ENCODE results near the gene SLC13A5. TPM values are rescaled to one million over a fixed set of nuclear protein-coding genes. Genes with fewer than 3 reads are reported as not detected.
A peak's percentile ranks its signal among the peaks of the same experiment; 100 is the strongest.

Gene SLC13A5
- total RNA-seq, 1 donor from 2014 or later = 1.1 TPM

- Mint-ChIP-seq H3K4me1 (ENCODE audit: low read depth) (no peaks in the 10 kb centered on the region), H3K36me3 (ENCODE audit: low read depth) (no peaks in the 10 kb centered on the region), H3K27ac (ENCODE audit: unreplicated experiment) (no peak overlapping the region), H3K27me3 (ENCODE audit: low read depth) (peaks cover 44% of the 10 kb centered on the region), H3K9me3 (ENCODE audit: low read depth) (no peaks in the 10 kb centered on the region), H3K4me3 (ENCODE audit: unreplicated experiment) (no peak overlapping the region)
- no peak for DNase-seq (ENCODE audit: low spot score)
- TF ChIP-seq, protein P1, sequence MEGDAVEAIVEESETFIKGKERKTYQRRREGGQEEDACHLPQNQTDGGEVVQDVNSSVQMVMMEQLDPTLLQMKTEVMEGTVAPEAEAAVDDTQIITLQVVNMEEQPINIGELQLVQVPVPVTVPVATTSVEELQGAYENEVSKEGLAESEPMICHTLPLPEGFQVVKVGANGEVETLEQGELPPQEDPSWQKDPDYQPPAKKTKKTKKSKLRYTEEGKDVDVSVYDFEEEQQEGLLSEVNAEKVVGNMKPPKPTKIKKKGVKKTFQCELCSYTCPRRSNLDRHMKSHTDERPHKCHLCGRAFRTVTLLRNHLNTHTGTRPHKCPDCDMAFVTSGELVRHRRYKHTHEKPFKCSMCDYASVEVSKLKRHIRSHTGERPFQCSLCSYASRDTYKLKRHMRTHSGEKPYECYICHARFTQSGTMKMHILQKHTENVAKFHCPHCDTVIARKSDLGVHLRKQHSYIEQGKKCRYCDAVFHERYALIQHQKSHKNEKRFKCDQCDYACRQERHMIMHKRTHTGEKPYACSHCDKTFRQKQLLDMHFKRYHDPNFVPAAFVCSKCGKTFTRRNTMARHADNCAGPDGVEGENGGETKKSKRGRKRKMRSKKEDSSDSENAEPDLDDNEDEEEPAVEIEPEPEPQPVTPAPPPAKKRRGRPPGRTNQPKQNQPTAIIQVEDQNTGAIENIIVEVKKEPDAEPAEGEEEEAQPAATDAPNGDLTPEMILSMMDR (IDR thresholded peaks at IDR 0.05) = no peak
Observed at GRCh38 chr17:6704470-6705052, 8.6 kb downstream of the SLC13A5 start.

DNA sequence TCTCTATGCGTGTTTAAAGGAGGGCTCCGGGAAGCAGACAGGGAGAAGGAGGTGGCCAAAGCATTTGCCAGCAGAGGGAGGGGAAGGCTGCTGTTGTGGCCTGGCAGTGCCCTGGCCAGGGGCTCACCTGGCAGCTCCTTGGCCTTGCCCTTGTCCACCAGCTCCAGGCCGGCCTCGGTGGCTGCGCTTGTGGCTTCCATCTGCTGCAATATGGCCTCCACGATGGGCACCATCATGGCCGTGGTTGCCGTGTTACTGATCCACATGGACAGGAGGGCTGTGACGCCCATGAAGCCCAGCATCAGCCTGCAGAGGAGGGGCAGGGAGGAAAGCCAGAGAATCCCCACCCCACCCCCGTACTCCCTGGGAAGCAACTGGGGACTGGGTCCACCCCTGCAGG, 9.4 kb downstream of the SLC13A5 start:
- H3K4me1 Mint-ChIP-seq (ENCODE audit: low read depth) = no peaks in the 10 kb centered on the region
- TF ChIP-seq, protein P1 (IDR thresholded peaks at IDR 0.05) = no peak
- DNase-seq (ENCODE audit: low spot score) = no peak
- H3K36me3 Mint-ChIP-seq (ENCODE audit: low read depth) = no peaks in the 10 kb centered on the region
- H3K27me3 Mint-ChIP-seq (ENCODE audit: low read depth) = peaks cover 41% of the 10 kb centered on the region
- H3K4me3 Mint-ChIP-seq (ENCODE audit: unreplicated experiment) = no peak overlapping the region
- no peaks in the 10 kb centered on the region for H3K9me3 Mint-ChIP-seq (ENCODE audit: low read depth)
- no peak overlapping the region for H3K27ac Mint-ChIP-seq (ENCODE audit: unreplicated experiment)

GRCh38 chr17:6702567-6703215, 10.5 kb downstream of the SLC13A5 start:
- no peak overlapping the region for H3K4me3 Mint-ChIP-seq (ENCODE audit: unreplicated experiment)
- H3K27ac Mint-ChIP-seq (ENCODE audit: unreplicated experiment) = no peak overlapping the region
- no peaks in the 10 kb centered on the region for H3K36me3 Mint-ChIP-seq (ENCODE audit: low read depth)
- H3K27me3 Mint-ChIP-seq (ENCODE audit: low read depth) = peaks cover 33% of the 10 kb centered on the region
- no peak for DNase-seq (ENCODE audit: low spot score)
- TF ChIP-seq, protein P1 (IDR thresholded peaks at IDR 0.05) = no peak
- H3K4me1 Mint-ChIP-seq (ENCODE audit: low read depth) = no peaks in the 10 kb centered on the region
- no peaks in the 10 kb centered on the region for H3K9me3 Mint-ChIP-seq (ENCODE audit: low read depth)

DNA sequence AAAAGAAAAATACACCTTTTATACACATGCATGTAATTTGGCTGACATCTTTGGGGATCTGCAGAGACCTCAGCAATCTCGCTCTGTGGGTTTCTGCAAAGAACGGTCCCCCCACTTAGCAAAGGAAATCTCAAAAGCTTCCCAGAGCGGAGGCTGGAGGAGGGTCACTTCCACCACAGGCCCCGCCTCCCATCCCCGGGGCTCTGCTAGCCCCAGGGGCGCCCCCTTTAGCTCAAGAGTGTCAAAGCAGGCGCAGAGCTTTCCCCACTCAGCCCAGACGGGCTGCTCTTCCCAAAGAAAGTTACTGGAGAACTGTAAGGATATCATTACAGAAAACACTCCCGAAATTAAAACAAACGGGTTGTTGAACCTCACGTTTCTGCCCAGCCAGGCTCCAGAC, 11.4 kb downstream of the SLC13A5 start:
- H3K4me3 Mint-ChIP-seq (ENCODE audit: unreplicated experiment) = no peak overlapping the region
- H3K9me3 Mint-ChIP-seq (ENCODE audit: low read depth) = no peaks in the 10 kb centered on the region
- TF ChIP-seq, protein P1 (IDR thresholded peaks at IDR 0.05) = peak; percentile 53
- no peaks in the 10 kb centered on the region for H3K4me1 Mint-ChIP-seq (ENCODE audit: low read depth)
- DNase-seq (ENCODE audit: low spot score) = no peak
- H3K27ac Mint-ChIP-seq (ENCODE audit: unreplicated experiment) = no peak overlapping the region
- no peaks in the 10 kb centered on the region for H3K36me3 Mint-ChIP-seq (ENCODE audit: low read depth)
- peaks cover 25% of the 10 kb centered on the region for H3K27me3 Mint-ChIP-seq (ENCODE audit: low read depth)

DNA sequence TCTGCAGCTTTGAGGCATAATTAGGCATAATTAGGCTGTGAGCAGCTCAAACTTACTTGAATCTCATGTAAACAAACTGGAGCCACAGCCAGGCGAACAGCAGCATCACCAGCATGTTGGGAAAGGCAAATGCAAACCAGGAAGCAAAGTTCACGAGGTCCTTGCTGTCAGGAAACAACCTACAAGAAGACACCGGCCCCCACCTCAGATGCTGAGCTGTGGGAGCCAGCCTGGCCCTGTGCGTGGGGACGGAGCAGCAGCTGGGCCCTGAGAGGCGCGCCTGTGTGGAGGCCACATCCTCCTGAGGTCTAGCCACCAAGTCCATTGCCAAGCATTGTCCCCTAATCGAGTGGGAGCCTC, 12.2 kb downstream of the SLC13A5 start:
- H3K4me1 Mint-ChIP-seq (ENCODE audit: low read depth) = no peaks in the 10 kb centered on the region
- H3K36me3 Mint-ChIP-seq (ENCODE audit: low read depth) = no peaks in the 10 kb centered on the region
- no peak overlapping the region for H3K4me3 Mint-ChIP-seq (ENCODE audit: unreplicated experiment)
- no peak for DNase-seq (ENCODE audit: low spot score)
- peaks cover 18% of the 10 kb centered on the region for H3K27me3 Mint-ChIP-seq (ENCODE audit: low read depth)
- TF ChIP-seq, protein P1 (IDR thresholded peaks at IDR 0.05) = no peak
- no peak overlapping the region for H3K27ac Mint-ChIP-seq (ENCODE audit: unreplicated experiment)
- H3K9me3 Mint-ChIP-seq (ENCODE audit: low read depth) = no peaks in the 10 kb centered on the region

Measured in chondrocyte (in vitro differentiated cells).